M059J (cell line): Measurements from ENCODE around the gene CFI. TPM values are rescaled to one million over a fixed set of nuclear protein-coding genes. Genes with fewer than 3 reads are reported as not detected.

Experiments
- DNase-seq: peaks from one replicate; pipeline ENCODE4 v3.0.0-alpha.2; 2012; ENCODE audit warnings: low read depth
- total RNA-seq: library from RNA; depleted of rRNA; stranded (reverse); fragments of >200 nt; shearing (Covaris generic); gene quantifications from 2 replicates; pipeline ENCODE4 v1.2.3, GENCODE V29; 2014

CFI gene
- total RNA-seq, 1 experiment from 2014 or later: 55.0 TPM

GRCh38 chr4:109730619-109731545, 70.9 kb downstream of the CFI start:
- no peak for DNase-seq

DNA sequence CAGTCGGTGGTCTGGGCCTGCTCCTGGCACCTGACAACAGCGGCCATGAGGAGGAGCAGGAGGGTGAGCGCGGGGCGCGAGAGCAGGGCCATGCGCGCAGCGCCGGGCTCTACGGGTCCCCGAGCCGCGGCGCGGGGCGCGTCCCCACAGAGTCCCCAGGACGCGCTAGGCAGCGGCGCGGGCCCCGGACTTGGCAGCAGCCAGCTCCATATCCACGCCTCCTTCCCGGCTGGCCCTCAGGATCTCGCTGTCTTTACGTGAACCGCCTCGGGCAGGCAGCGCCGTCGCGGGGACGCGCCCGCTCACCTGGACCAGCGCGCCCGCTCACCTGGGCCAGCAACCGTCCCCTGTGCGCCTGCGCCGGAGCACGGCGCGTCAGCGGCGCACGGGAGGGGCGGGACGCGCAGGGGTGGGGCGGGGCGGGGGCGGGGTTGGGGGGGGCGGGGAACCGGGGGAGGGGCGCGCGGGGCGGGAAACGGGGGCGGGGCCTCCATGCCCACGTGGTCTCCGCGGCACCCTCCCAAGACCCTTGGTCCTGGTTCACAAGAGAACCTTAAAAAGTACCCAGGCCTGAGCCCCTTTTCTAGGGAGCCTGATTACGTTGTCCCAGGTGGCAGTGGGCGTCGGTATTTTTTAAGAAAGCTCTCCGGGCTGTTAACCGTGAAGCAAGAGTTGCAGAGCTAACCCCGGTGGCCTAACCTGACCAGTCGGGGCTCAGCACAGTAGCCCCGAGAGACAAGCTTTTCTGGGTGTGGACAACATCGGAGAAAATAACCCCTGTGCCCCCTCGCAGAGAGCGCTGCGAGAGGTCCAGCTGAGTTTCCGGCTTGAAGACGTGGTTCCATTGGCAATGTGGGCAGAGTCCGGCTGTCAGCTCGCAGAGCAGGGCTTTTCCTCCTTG, 71.8 kb downstream of the CFI start, which contains the start of gene PLA2G12A:
TSS of gene PLA2G12A (minus strand) at position 353 of the 901 bp plus-strand sequence. CDS start at position 92, 261 bp downstream.
- DNase-seq: peak; percentile 67

DNA sequence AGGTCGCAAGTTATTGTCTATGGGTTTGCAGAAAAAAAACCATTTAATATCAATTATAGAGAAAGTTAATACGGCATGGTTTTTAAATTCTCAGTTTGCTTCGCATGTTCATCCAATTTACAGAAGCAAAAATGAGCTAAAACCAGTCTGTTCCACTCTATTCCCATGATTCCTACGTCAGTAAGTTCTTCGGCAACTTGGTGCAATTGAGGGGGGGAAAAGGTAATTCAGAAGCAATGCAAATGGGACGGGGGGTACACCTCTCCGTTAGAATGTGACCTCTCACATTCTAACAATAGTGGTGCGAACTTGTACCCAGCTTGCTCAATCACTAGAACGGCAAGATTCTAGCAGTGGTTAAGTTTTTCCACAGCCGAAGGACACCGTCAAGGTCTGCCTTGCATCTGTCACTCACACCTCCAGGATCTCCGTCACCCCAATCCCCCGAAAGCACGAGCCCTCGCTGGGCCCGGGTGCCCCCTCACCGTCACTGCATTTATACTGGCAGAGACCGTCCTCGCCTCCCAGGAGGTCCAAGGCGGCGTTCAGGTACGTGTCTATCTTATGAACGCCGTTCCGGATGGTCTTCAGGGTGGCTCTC, 72.6 kb downstream of the CFI start:
- DNase-seq: peak; percentile 4

GRCh38 chr4:109728385-109728784, 73.4 kb downstream of the CFI start:
- no peak for DNase-seq

- DNase-seq: no peak
Measured at GRCh38 chr4:109723110-109723509, 78.7 kb downstream of the CFI start.

GRCh38 chr4:109722357-109722756, 79.4 kb downstream of the CFI start:
- no peak for DNase-seq

GRCh38 chr4:109721033-109721432, 80.8 kb downstream of the CFI start:
- DNase-seq: peak; percentile 74

GRCh38 chr4:109719604-109720003, 82.2 kb downstream of the CFI start:
- DNase-seq: no peak

DNA sequence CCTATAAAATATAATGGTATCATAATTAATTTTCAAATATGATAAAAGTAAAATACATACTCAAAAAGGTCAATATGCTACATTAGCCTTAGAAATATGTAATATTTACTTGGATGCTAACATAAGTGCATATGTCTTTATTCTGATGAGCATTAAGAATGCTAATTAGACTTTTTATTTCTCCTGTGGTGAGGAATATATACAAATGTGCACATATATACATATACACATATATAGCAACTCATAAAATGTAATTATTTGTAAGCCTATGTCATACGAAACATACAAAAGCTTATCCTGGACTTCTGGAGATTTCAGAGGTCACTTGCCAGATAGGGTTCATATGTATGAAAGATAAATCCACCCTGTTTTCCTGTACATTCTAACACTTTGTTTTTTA, 83.0 kb downstream of the CFI start:
- DNase-seq: no peak

DNA sequence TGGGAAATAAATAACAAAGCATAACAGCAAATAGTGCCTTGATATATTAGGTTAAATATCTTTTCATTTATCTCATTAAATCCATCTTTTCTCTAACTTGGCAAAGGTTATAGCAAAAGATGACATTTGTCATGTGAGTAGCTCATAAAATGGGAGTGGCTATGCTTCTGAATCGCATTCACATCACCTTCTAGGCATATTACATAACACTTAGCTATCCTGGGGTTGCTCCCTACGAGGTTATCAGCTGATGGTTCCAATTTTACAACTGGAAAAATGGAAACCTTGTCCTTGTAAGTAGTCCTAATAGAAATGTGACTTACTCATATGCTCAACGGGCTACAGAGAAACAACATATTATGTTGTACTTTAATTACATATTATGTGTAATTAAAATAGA, 88.3 kb downstream of the CFI start:
- DNase-seq: no peak

DNA sequence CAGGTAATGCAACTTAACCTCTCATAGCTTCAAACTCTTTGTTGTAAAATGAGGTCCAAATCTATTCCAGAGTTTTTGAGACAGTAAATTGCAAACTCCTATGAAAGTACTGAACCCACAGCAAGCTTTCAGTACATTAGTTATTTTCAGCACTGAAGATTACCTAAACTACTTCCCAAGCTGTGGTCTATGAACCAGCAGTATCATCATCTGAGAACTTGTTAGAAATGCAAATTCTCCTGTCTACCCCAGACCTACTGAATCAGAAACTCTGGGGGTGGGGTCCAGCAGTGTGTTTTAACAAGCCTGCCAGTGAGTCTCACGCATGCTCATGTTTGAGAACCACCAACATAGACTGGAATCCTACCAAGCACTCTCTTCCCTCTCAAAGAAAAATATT, 92.8 kb downstream of the CFI start:
- DNase-seq: no peak

DNA sequence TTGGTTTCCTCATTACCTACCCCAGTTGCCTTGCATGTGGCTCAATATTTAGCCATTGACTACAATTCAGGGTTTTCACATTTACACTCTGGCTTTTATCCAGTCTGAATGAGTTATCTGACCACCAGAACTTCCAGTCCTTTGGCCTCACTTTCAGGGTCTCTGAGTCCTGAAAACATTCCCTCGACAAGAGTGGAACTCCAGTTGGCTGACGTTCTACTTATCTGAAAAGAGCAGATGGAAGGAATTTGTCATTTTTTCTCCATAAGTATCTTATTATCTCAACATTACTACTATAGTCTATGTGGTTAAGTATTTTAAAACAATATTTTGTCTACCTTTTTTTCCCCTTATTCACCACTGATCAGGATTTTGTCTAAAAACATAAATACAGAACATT, 93.4 kb downstream of the CFI start:
- DNase-seq: no peak

DNA sequence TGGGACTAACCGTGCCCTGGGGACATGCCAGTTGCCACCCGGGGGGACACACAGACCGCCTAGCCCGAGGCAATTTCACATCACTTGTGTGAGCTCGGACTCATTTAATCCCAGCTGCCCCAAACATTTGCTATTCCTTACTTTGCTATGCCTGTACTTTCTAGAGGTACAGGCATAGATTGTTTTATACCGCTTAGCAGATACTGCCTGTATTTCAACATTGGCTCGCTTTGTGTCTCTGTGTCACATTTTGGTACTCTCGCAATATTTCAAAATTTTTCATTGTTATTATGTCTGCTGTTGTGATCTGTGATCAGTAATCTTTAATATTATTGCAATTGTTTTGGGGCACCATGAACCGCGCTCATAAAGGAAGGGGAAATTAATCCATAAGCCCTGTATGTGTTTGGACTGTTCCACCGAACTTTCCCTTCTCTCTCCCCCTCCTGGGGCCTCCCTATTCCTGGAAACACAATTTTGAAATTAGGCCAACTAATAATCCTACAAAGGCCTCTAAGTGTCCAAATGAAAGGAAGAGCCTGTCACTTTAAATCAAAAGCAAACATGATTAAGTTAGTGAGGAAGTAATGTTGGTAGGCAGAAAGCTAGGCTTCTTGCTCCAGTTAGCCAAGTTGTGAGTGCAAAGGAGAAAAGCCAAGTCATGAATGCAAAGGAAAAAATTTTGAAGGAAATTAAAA, 98.0 kb downstream of the CFI start:
- no peak for DNase-seq

GRCh38 chr4:109702950-109703663, 98.7 kb downstream of the CFI start, which contains the start of gene CASP6:
Gene CASP6 (minus strand): TSS chr4:109703445. CDS start chr4:109703395, 50 bp downstream.
- peak; percentile 73 for DNase-seq

DNA sequence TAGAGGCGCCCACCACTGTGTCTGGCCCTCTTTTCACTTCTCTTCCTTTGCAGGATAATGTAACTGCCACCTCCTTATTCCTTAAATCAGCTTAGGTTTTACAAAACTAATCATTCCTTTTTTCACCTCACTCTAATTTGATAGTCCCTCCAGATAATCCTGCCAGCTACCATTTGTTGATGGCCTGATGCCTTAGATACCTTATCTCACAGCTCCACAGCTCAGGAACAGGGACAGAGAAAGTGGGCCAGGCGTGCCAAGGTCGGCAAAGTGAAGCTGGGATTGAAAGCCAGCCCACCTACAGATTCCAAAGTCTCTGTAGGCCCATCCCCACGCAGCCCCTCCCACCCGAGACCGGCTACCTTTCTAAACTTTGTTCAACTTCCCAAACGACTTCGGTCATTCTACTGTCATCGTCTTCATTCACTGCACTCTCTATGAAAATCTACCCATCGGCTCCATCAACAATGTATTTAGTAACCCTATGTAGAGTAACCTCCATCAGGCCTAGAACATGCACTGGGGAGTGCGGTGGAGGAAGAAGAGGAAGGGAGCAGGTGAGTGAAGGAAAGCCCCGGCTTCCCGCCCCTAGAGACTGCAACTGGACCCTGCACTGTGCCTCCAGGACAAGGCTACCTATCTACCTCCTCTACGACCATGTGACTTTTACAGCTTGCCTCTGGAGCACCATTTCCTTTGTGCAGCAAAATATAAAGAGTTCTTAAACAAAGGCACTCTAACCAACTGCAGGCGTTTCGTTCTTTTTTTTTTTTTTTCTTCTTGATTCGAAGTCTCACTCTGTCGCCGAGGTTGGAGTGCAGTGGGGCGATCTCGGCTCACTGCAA, 100.0 kb downstream of the CFI start:
- DNase-seq: no peak

DNA sequence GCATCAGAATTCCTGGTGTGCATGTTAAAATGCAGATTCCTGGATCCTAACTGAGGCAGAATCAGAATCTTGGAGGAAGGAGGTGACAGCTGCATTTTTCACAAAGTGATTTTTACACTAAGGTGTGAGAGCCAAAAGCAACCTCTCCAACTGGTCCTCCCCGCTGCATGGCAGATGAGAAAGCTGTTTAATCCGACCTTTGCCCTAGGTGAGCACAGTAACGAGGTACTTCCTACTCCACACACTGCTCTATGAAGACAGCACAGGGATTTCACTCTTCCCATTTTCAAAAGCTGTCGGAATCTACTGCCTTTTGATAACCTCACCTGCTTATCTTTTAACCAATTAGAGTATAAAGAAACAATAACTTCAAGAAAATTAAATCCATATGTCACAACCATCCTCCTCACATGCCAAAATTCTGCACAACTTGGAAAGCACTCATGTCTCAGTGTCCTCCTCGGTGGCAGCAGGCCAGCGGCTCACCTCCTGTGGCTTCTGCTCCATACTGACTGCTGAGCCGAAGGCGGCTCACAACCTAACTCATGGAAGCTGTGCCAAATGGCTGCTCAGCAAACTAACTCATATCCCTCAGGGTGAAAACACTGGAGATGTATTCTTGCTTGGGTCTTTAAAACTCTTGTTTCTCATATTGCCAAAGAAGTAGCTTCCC, 102.1 kb downstream of the CFI start:
- no peak for DNase-seq

GRCh38 chr4:109698656-109699055, 103.1 kb downstream of the CFI start:
- DNase-seq: no peak

DNA sequence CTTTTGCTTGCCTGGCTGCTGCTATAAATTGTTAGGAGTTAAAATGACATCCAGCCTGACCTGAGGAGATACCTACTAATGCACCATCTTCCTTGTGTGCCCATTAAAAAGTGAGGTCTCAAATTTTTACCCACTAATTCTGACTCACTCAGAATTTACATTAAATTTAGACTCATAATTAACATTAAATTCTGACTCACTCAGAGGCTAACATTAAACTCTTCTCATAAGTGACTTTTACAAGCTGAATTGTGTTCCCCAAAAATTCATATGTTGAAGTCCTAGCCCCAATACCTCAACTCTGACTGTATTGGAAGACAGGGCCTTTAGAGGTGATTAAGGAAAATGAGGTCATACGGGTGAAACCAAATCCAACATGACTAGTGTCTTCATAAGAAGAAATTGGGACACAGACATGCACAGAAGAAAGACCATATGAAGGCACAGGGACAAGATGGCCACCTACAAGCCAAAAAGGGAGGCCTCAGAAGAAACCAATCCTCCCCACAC, 110.3 kb downstream of the CFI start:
- DNase-seq: peak; percentile 35
